GM12875 (cell line): ENCODE measurements around the gene CGB5.

Experiments
- H3K4me3 ChIP-seq: one replicate; pipeline ENCODE4 v1.5.1; 2011; ENCODE audit warnings: low read depth, low read length, control low read depth
- CTCF ChIP-seq: IDR thresholded peaks from 2 replicates; pipeline ENCODE4 v1.5.1; 2011; ENCODE audit warnings: low read depth, mild to moderate bottlenecking, control low read depth, inconsistent platforms, low read length, moderate library complexity, borderline replicate concordance; ENCODE audit not compliant: insufficient read depth

CGB5 gene

DNA sequence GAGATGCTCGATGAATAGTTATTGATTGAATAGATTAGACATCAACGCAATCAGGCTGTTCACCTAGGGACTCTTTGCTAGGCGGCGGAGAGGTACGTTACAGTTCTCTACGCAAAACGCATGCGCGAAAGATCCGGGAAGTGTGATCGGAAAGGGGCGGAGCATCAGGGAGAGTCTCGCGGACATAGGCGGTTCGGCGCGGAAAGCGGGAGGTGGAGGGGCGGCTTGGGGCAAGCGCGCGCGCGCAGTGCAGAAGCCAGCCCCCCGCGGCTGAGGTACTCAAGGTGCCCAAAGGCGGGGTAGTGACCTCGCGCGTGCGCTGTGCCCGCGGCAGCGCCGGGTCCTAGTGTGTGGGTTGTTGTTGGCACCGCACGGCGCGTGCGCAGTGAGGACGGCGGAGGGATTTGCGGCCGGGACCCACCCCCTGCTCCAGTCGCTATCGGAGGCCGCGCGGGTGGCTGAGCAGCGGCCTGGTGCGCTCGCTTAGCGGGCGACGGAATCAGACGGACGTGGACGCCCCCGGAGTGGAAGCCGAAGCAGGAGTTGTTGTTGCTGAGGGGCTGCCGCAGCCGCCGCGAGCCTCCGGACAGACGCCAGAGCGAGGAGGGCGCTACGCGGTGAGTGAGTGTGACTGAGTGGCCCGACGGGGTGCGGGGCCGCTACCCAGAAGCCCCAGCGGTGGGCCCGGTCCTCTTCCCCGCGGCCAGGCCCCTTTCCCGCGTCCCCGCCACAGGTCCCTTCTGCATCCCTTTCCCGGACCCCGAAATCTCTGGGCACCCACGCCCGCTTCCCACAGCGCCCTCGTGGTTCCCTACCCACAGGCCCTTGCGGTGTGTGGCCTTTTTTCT lies 41.6 kb downstream of the CGB5 start, which contains the start of gene SNRNP70:
Gene SNRNP70 (plus strand): TSS at position 432 of the 848 bp plus-strand sequence. CDS start 964 bp downstream, outside the sequence.
- no peak for TF ChIP-seq CTCF

DNA sequence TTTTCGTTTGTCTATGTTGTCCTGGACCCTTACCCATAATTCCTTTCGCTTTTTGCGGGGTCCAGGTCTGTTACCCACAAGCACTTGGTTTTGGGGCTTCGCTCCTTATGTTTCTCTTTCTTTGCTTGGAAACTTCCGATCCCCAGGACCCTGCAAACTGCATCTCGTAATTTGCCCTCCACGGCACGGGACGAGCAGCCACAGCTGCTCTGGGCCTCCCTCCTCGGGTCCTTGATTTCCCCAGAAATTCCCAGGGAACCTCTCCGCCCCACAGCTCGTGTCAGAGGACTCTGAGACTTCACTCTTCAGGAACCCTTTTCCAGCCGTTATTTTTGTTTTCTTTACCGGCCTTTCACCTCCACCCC lies 42.2 kb downstream of the CGB5 start:
- TF ChIP-seq CTCF: no peak
- peak overlapping the region; percentile 100 for H3K4me3 ChIP-seq

More for the DNA sequence above, 41.6 kb downstream of the CGB5 start, which contains the start of gene SNRNP70:
- peak within 1 kb of the TSS; percentile 100 for H3K4me3 ChIP-seq

GRCh38 chr19:49086296-49086695 lies 42.6 kb downstream of the CGB5 start:
- H3K4me3 ChIP-seq: peak overlapping the region; percentile 100
- no peak for TF ChIP-seq CTCF

DNA sequence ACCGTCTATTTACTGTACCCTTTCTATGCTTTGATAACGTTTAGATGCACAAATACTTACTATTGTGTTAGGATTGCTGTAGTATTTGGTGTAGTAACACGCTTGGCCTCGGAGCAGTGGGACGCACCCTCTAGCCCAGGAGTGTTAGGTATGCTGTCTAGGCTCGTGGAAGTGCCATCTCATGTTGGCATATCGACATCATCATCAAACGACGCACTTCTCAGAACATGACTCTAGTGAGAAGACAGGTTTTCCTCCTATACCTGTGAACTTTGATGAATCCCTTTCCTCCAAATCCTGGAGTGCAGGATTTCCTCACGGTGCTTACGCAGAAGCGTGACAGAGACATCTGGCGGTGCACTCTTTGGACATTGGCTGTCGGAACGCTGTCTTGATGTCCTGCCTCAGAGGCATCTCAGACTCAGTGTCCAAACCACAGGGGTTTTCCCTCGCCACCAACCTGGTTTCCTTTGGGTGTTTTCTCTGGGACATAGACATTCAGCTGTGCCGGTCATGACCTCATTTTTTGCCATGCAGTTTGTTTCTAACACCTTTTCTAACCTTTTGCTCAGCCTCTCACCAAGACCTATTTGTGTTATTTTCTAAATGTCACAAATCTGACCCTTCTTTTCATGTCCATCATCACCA lies 47.9 kb downstream of the CGB5 start:
- H3K4me3 ChIP-seq: no peak overlapping the region
- no peak for TF ChIP-seq CTCF

GRCh38 chr19:49092686-49093085 lies 49.0 kb downstream of the CGB5 start:
- no peak for TF ChIP-seq CTCF

More at GRCh38 chr19:49092686-49093085, 49.0 kb downstream of the CGB5 start:
- H3K4me3 ChIP-seq: no peak overlapping the region
